Medulla oblongata (tissue), 1 donor: ENCODE data around the gene CIB4.
A peak's percentile ranks its signal among the peaks of the same experiment; 100 is the strongest.

Experiments used
- DNase-seq: peaks from one replicate; pipeline ENCODE4 v3.0.0-alpha.2; 2015; ENCODE audit errors: extremely low spot score

CIB4 gene

GRCh38 chr2:26581991-26582842 is 58.9 kb downstream of the CIB4 start:
- DNase-seq: no peak

GRCh38 chr2:26581266-26581990 is 59.7 kb downstream of the CIB4 start:
- no peak for DNase-seq

- DNase-seq: no peak
Observed at GRCh38 chr2:26580751-26581150, 60.4 kb downstream of the CIB4 start.

- DNase-seq: no peak
Observed at GRCh38 chr2:26580151-26580550, 61.0 kb downstream of the CIB4 start.

- DNase-seq: no peak
Observed at GRCh38 chr2:26579723-26580040, 61.5 kb downstream of the CIB4 start.

- no peak for DNase-seq
Observed at GRCh38 chr2:26579025-26579722, 62.0 kb downstream of the CIB4 start.

- no peak for DNase-seq
Observed at GRCh38 chr2:26578581-26578980, 62.6 kb downstream of the CIB4 start.

- no peak for DNase-seq
Observed at GRCh38 chr2:26578113-26578458, 63.1 kb downstream of the CIB4 start.

- DNase-seq: peak; percentile 39
Observed at GRCh38 chr2:26577442-26578112, 63.6 kb downstream of the CIB4 start.

- no peak for DNase-seq
Observed at GRCh38 chr2:26576565-26577441, 64.4 kb downstream of the CIB4 start.

- no peak for DNase-seq
Observed at GRCh38 chr2:26575836-26576564, 65.2 kb downstream of the CIB4 start.

GRCh38 chr2:26574900-26575560 is 66.1 kb downstream of the CIB4 start:
- no peak for DNase-seq

- DNase-seq: no peak
Observed at GRCh38 chr2:26574066-26574899, 66.9 kb downstream of the CIB4 start.

GRCh38 chr2:26573241-26573925 is 67.8 kb downstream of the CIB4 start:
- DNase-seq: no peak

- no peak for DNase-seq
Observed at GRCh38 chr2:26572591-26572990, 68.6 kb downstream of the CIB4 start.

- DNase-seq: no peak
Observed at GRCh38 chr2:26571316-26571715, 69.8 kb downstream of the CIB4 start.

GRCh38 chr2:26570083-26570430 is 71.1 kb downstream of the CIB4 start:
- no peak for DNase-seq

- DNase-seq: no peak
Observed at GRCh38 chr2:26569216-26570082, 71.7 kb downstream of the CIB4 start.
